Transverse colon (tissue), 4 donors: ENCODE results near the gene LGALS3BP. TPM values are rescaled to one million over a fixed set of nuclear protein-coding genes. Genes with fewer than 3 reads are reported as not detected.

ENCODE experiments used
- DNase-seq: peaks from one replicate; pipeline ENCODE4 v3.0.0-alpha.2; 2019
- H3K27ac ChIP-seq, 4 donors: fragments of 200-600 bp; sonication (generic); 2 replicates each; pipeline ENCODE4 v1.5.1; 2016 to 2018; ENCODE audit warnings: inconsistent platforms in 4 of 4
- H3K27me3 ChIP-seq: fragments of 200-600 bp; sonication (generic); 2 replicates; pipeline ENCODE4 v1.5.1; 2017; ENCODE audit warnings: inconsistent platforms
- H3K36me3 ChIP-seq, 4 donors: fragments of 200-600 bp; sonication (generic); 2 replicates each; pipeline ENCODE4 v1.5.1; 2017 to 2019; ENCODE audit warnings: inconsistent platforms in 4 of 4
- H3K4me1 ChIP-seq, 4 donors: fragments of 200-600 bp; sonication (generic); 2 replicates each; pipeline ENCODE4 v1.5.1; 2017 to 2020; ENCODE audit warnings: inconsistent platforms in 4 of 4
- H3K4me3 ChIP-seq, 4 donors: fragments of 200-600 bp; sonication (generic); 1 replicate in 1 of 4; 2 replicates in 3 of 4; pipeline versions ENCODE4 v1.5.1 to v1.6.1; 2017 to 2019; ENCODE audit warnings: inconsistent platforms in 4 of 4
- H3K9me3 ChIP-seq, 2 donors: fragments of 200-600 bp; sonication (generic); 2 replicates each; pipeline ENCODE4 v1.5.1; 2017 to 2019; ENCODE audit warnings: inconsistent platforms in 2 of 2
- CTCF ChIP-seq, 5 experiments: fragments of 200-600 bp in 3 of 5; fragments of 450-650 bp in 2 of 5; sonication (generic) in 3 of 5; IDR thresholded peaks; 1 replicate in 2 of 5; 2 replicates in 3 of 5; pipeline ENCODE4 v1.5.1; 2016 to 2017; ENCODE audit warnings: antibody characterized with exemption in 5 of 5, inconsistent platforms in 3 of 5, mild to moderate bottlenecking in 2 of 5, moderate library complexity in 1 of 5
- EP300 ChIP-seq: sonication (generic); formaldehyde crosslinking; IDR thresholded peaks from one replicate; pipeline ENCODE4 v1.6.1; 2017; ENCODE audit warnings: antibody characterized with exemption, low read depth
- POLR2A ChIP-seq: fragments of 450-650 bp; IDR thresholded peaks from one replicate; pipeline ENCODE4 v1.6.1; 2016; ENCODE audit warnings: antibody characterized with exemption, mild to moderate bottlenecking, moderate library complexity
- POLR2AphosphoS5 ChIP-seq, 3 donors: sonication (generic); formaldehyde crosslinking; IDR thresholded peaks; one replicate each; pipeline ENCODE4 v1.6.1; 2016; ENCODE audit warnings: antibody characterized with exemption in 3 of 3
- WGBS, 2 donors: methylation state at CpG; one replicate each; pipeline ENCODE4 v1.1.5; 2018; ENCODE audit warnings: low coverage in 1 of 2; 5-methylcytosine and 5-hydroxymethylcytosine counted together
- in situ Hi-C, 4 donors: fragments of 200-750 bp; cut with MboI; loops; one replicate each; pipeline versions ENCODE4 v1.15.0 to v1.15.1; 2017; ENCODE audit warnings: low sequenced_read_pairs in 3 of 4, low pct_ligation_motif_present in 1 of 4, low pct_unique_long_range_greater_than_20kb in 1 of 4
- intact Hi-C: fragments of 100-400 bp; cut with DNase I; formaldehyde crosslinking; loops from one replicate; pipeline ENCODE4 v1.15.1; 2023; ENCODE audit warnings: low total_unique reads
- total RNA-seq, 4 donors: library from RNA; depleted of rRNA; stranded (reverse); fragments of >200 nt; gene quantifications; one replicate each; pipeline ENCODE4 v1.1.0, GENCODE V29; 2016

Gene LGALS3BP
- total RNA-seq, 4 donors from 2014 or later = 796 to 1,440 (median 1,077) TPM

GRCh38 chr17:79002291-79002690 lies 22.6 kb upstream of the LGALS3BP start:
- Histone ChIP-seq H3K36me3 (no peaks in the 10 kb centered on the region), H3K27ac (peak overlapping the region in 3 of 4 donors; percentile 81 to 89 (median 83)), H3K4me1 (peaks cover 24 to 80% (median 71%) of the 10 kb centered on the region in 4 donors), H3K9me3 (no peaks in the 10 kb centered on the region), H3K27me3 (no peaks in the 10 kb centered on the region), H3K4me3 (no peak overlapping the region)
- intact Hi-C loops = no loop called here
- in situ Hi-C loops = no loop called here
- 80 to 89% methylated on average over 1 to 14 of the region's 14 CpGs for WGBS, 2 donors
- no peak for DNase-seq
- TF ChIP-seq EP300 (no peak), CTCF (IDR thresholded peaks at IDR 0.05) (no peak), POLR2AphosphoS5 (IDR thresholded peaks at IDR 0.05) (no peak), POLR2A (no peak)

GRCh38 chr17:79001190-79002020 lies 21.7 kb upstream of the LGALS3BP start:
- in situ Hi-C loops = no loop called here
- no peak for TF ChIP-seq EP300
- no peak for TF ChIP-seq POLR2A
- TF ChIP-seq POLR2AphosphoS5 (IDR thresholded peaks at IDR 0.05) = no peak
- TF ChIP-seq CTCF (IDR thresholded peaks at IDR 0.05) = no peak
- Histone ChIP-seq H3K27ac (peak overlapping the region; percentile 16 to 89 (median 82)), H3K9me3 (no peaks in the 10 kb centered on the region), H3K4me1 (peaks cover 15 to 80% (median 71%) of the 10 kb centered on the region in 4 donors), H3K4me3 (no peak overlapping the region), H3K36me3 (no peaks in the 10 kb centered on the region), H3K27me3 (no peaks in the 10 kb centered on the region)
- no peak for DNase-seq
- intact Hi-C loops = no loop called here
- 73% methylated on average over 19 of the region's 19 CpGs; no CpG with 5 or more reads in 1 of the 2 donors for WGBS, 2 donors

GRCh38 chr17:79000396-79001189 lies 20.9 kb upstream of the LGALS3BP start:
- no peaks in the 10 kb centered on the region for H3K36me3 ChIP-seq
- H3K27me3 ChIP-seq = no peaks in the 10 kb centered on the region
- H3K27ac ChIP-seq = peak overlapping the region in 3 of 4 donors; percentile 81 to 89 (median 83)
- 78% methylated on average over 25 of the region's 25 CpGs; no CpG with 5 or more reads in 1 of the 2 donors for WGBS, 2 donors
- intact Hi-C loops (no loop called here), in situ Hi-C loops (no loop called here)
- no peaks in the 10 kb centered on the region for H3K9me3 ChIP-seq
- peaks cover 7 to 78% (median 70%) of the 10 kb centered on the region in 4 donors for H3K4me1 ChIP-seq
- DNase-seq = no peak
- no peak for TF ChIP-seq CTCF (IDR thresholded peaks at IDR 0.05)
- H3K4me3 ChIP-seq = no peak overlapping the region

GRCh38 chr17:78999947-79000395 lies 20.2 kb upstream of the LGALS3BP start:
- 94% methylated on average over 12 of the region's 12 CpGs; no CpG with 5 or more reads in 1 of the 2 donors for WGBS, 2 donors
- Histone ChIP-seq H3K9me3 (no peaks in the 10 kb centered on the region), H3K4me3 (no peak overlapping the region), H3K27me3 (no peaks in the 10 kb centered on the region), H3K4me1 (peaks cover 6 to 82% (median 74%) of the 10 kb centered on the region in 4 donors), H3K27ac (peak overlapping the region in 3 of 4 donors; percentile 81 to 89 (median 83)), H3K36me3 (no peaks in the 10 kb centered on the region)
- TF ChIP-seq CTCF (IDR thresholded peaks at IDR 0.05) (no peak), POLR2A (no peak), EP300 (no peak), POLR2AphosphoS5 (IDR thresholded peaks at IDR 0.05) (no peak)
- DNase-seq = no peak
- in situ Hi-C loops = no loop called here
- intact Hi-C loops = no loop called here
